Measurements from ENCODE around the gene STPG2. TPM values are rescaled to one million over a fixed set of nuclear protein-coding genes. Genes with fewer than 3 reads are reported as not detected.

Gene STPG2
- total RNA-seq, 1 experiment from 2014 or later, result 0.61 TPM

- no peak overlapping the region for H3K27ac Mint-ChIP-seq (ENCODE audit: low read depth, unreplicated experiment)
These were observed 243.0 kb downstream of the STPG2 start for GRCh38 chr4:97900229-97900628.

DNA sequence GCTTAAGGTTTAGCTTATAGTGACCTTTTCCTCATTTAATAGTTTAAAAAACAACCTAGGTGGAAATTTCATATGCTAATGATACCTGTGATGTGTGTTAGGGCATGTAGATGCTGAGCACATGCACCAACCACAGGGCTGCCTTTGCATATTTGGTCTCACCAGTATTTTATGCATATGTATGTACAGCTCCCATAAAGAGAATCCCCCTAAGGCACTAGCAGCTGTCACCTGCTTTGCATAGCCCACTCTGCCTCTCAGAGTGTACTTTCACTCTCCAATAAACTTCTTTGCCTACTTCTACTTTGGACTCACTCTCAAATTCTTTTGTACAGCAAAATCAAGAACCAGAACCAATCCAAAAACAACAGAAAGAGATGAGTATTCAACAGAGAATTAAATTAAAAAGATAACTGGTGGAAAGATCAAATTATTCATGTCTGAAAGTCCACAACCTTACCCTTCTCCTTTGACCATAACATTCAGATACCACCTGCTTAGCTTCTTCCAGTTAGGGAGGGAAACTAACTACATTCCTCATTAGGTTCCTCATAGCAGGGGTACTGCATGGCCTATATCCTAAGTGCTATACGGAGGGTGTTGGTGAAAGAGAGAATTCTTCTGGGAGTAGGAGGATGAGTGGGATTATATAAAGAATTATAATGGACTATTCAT is 250.5 kb downstream of the STPG2 start:
- H3K4me3 Mint-ChIP-seq (ENCODE audit: unreplicated experiment), result no peak overlapping the region
- no peak overlapping the region for H3K27ac Mint-ChIP-seq (ENCODE audit: low read depth, unreplicated experiment)
- no peaks in the 10 kb centered on the region for H3K4me1 Mint-ChIP-seq (ENCODE audit: insufficient read depth, unreplicated experiment)
- ChIA-PET POLR2A (no interaction called here), CTCF (interaction anchor here (0.8 kb wide), 1 partner anchor 21 kb away, joined by 3 read pairs; no protein-coding TSS in a partner anchor)
- no TSS peak for BruUV-seq (replicated peaks)
- intact Hi-C loops (cut with micrococcal nuclease), result no loop called here
- no peak for TF ChIP-seq CTCF (IDR thresholded peaks at IDR 0.05; ENCODE audit: unreplicated experiment)
- H3K27me3 Mint-ChIP-seq (ENCODE audit: insufficient read depth, unreplicated experiment), result no peaks in the 10 kb centered on the region
- no peaks in the 10 kb centered on the region for H3K36me3 Mint-ChIP-seq (ENCODE audit: insufficient read depth, unreplicated experiment)
- no peak for DNase-seq (ENCODE audit: unreplicated experiment)
- H3K9me3 Mint-ChIP-seq (ENCODE audit: unreplicated experiment), result no peaks in the 10 kb centered on the region

More at GRCh38 chr4:97900229-97900628, 243.0 kb downstream of the STPG2 start:
- intact Hi-C loops (cut with micrococcal nuclease), result no loop called here
- Mint-ChIP-seq H3K9me3 (ENCODE audit: unreplicated experiment) (no peaks in the 10 kb centered on the region), H3K27me3 (ENCODE audit: insufficient read depth, unreplicated experiment) (no peaks in the 10 kb centered on the region), H3K36me3 (ENCODE audit: insufficient read depth, unreplicated experiment) (no peaks in the 10 kb centered on the region), H3K4me3 (ENCODE audit: unreplicated experiment) (no peak overlapping the region), H3K4me1 (ENCODE audit: insufficient read depth, unreplicated experiment) (no peaks in the 10 kb centered on the region)
- no peak for DNase-seq (ENCODE audit: unreplicated experiment)
- ChIA-PET POLR2A (no interaction called here), CTCF (no interaction called here)
- no TSS peak for BruUV-seq (replicated peaks)
- TF ChIP-seq CTCF (IDR thresholded peaks at IDR 0.05; ENCODE audit: unreplicated experiment), result no peak

DNA sequence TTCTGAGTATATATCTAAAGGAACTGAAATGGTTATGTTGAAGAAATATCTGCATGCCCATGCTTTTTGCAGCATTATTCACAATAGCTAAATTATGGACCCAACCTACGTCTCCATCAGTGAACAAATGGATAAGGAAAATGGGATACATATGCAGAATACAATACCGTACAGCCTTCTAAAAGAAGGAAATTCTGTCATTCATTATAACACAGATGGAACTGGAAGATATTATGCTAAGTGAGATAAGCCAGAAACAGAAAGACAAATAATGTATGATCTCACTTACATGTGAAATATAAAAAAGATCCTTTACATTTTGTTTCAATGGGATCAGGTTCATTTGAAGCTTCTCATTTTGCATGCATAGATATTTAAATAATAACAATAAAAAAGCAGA is 263.3 kb downstream of the STPG2 start:
- no TSS peak for BruUV-seq (replicated peaks)
- CTCF ChIA-PET, result no interaction called here
- H3K27ac Mint-ChIP-seq (ENCODE audit: low read depth, unreplicated experiment), result no peak overlapping the region

DNA sequence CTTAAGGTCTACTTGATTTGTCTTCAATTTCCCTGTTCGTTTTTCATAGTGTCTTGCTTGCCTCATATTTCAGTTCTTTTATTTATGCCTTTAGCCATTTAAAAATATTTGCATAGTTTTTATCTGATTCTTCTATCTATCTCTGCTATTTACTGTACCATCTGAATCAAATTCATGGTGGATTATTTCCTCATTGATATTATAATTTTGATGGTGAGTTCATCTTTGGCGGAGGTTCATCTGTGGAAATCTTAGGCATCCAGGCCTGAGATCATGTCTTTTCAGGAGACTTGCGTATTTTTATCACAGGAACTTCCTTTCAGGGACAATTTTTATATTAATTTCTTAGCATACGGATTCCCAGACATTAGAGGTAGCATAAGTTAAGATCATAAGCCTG is 275.2 kb downstream of the STPG2 start:
- Mint-ChIP-seq H3K27ac (ENCODE audit: low read depth, unreplicated experiment) (no peak overlapping the region), H3K9me3 (ENCODE audit: unreplicated experiment) (peaks cover 2% of the 10 kb centered on the region), H3K27me3 (ENCODE audit: insufficient read depth, unreplicated experiment) (no peaks in the 10 kb centered on the region), H3K4me1 (ENCODE audit: insufficient read depth, unreplicated experiment) (no peaks in the 10 kb centered on the region), H3K4me3 (ENCODE audit: unreplicated experiment) (no peak overlapping the region), H3K36me3 (ENCODE audit: insufficient read depth, unreplicated experiment) (no peaks in the 10 kb centered on the region)
- TF ChIP-seq CTCF (IDR thresholded peaks at IDR 0.05; ENCODE audit: unreplicated experiment), result no peak
- no TSS peak for BruUV-seq (replicated peaks)
- intact Hi-C loops (cut with micrococcal nuclease), result no loop called here
- no peak for DNase-seq (ENCODE audit: unreplicated experiment)
- CTCF ChIA-PET, result no interaction called here
- POLR2A ChIA-PET, result no interaction called here

More for the DNA sequence above, 263.3 kb downstream of the STPG2 start:
- no peak overlapping the region for H3K4me3 Mint-ChIP-seq (ENCODE audit: unreplicated experiment)
- H3K4me1 Mint-ChIP-seq (ENCODE audit: insufficient read depth, unreplicated experiment), result no peaks in the 10 kb centered on the region
- intact Hi-C loops (cut with micrococcal nuclease), result no loop called here
- TF ChIP-seq CTCF (IDR thresholded peaks at IDR 0.05; ENCODE audit: unreplicated experiment), result no peak
- no peak for DNase-seq (ENCODE audit: unreplicated experiment)
- peaks cover 8% of the 10 kb centered on the region for H3K9me3 Mint-ChIP-seq (ENCODE audit: unreplicated experiment)
- H3K27me3 Mint-ChIP-seq (ENCODE audit: insufficient read depth, unreplicated experiment), result no peaks in the 10 kb centered on the region
- H3K36me3 Mint-ChIP-seq (ENCODE audit: insufficient read depth, unreplicated experiment), result peaks cover 6% of the 10 kb centered on the region
- POLR2A ChIA-PET, result no interaction called here
